Measurements from ENCODE around the gene CATSPER3. TPM values are rescaled to one million over a fixed set of nuclear protein-coding genes. Genes with fewer than 3 reads are reported as not detected.
A peak's percentile ranks its signal among the peaks of the same experiment; 100 is the strongest.

The CATSPER3 gene
- total and polyA plus RNA-seq, 2 donors from 2014 or later = 1.4 TPM

DNA sequence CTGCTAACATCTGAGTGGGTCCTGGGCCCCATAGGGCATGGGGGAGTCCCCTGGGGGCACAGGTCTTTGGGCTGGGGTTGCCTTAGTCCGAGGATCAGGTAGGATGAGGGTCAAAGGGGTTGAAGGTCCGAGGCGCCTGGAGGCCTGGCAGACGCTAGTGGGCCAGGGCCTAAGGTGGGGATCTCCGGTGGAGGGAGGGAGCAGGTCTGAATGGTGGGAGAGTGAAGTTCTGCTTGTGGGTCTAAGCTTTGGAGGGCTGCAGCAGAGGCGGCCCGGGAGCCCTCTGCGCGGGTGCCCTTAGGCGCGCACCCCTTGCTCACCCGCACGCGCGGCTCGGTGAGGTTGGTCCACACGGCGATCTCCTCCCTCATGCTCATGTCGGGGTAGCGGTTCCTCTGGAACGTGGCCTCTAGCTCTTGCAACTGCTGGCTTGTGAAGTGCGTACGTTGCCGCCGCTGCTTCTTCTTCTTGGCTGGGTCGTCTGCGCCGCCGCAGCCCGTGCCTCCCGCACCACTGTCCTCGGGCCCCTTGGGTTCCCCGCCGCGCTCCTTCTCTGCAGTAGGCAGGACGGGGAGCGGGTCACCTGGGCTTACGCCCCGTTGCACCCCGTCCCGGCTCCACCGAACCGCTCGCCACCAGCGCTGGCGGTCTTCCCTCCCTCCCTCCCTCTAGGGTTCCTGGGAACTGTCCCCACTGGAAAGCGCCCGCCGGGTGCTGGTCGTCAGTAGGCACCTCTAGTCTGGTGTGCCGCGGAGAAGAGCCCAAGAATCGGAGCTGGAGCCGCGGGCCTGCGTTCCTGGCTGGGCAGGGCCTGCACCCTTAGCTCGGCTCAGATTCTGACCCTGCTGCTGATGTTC lies 63.5 kb downstream of the CATSPER3 start:
- H3K27me3 ChIP-seq (ENCODE audit: control insufficient read depth, insufficient read depth, low read length) = peaks cover 70% of the 10 kb centered on the region
- peaks cover 0 to 7% (median 0%) of the 10 kb centered on the region in 3 donors for H3K9me3 ChIP-seq (ENCODE audit: control insufficient read depth in 2 of 3, insufficient read depth in 1 of 3, low read length in 3 of 3)
- FAIRE-seq = no peak
- peaks cover 0 to 15% (median 15%) of the 10 kb centered on the region in 3 donors for H3K4me1 ChIP-seq (ENCODE audit: control insufficient read depth in 2 of 3, insufficient read depth in 2 of 3, low read depth in 1 of 3, low read length in 3 of 3)
- DNase-seq = peak in 4 of 5 donors; percentile 30 to 67 (median 38)
- intact Hi-C loops (cut with DNase I) = no loop called here
- TF ChIP-seq, protein P1, sequence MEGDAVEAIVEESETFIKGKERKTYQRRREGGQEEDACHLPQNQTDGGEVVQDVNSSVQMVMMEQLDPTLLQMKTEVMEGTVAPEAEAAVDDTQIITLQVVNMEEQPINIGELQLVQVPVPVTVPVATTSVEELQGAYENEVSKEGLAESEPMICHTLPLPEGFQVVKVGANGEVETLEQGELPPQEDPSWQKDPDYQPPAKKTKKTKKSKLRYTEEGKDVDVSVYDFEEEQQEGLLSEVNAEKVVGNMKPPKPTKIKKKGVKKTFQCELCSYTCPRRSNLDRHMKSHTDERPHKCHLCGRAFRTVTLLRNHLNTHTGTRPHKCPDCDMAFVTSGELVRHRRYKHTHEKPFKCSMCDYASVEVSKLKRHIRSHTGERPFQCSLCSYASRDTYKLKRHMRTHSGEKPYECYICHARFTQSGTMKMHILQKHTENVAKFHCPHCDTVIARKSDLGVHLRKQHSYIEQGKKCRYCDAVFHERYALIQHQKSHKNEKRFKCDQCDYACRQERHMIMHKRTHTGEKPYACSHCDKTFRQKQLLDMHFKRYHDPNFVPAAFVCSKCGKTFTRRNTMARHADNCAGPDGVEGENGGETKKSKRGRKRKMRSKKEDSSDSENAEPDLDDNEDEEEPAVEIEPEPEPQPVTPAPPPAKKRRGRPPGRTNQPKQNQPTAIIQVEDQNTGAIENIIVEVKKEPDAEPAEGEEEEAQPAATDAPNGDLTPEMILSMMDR (IDR thresholded peaks at IDR 0.05; ENCODE audit: borderline replicate concordance, extremely low read depth, insufficient read depth) = no peak
- H3K27ac ChIP-seq (ENCODE audit: low read depth in 2 of 2, low read length in 2 of 2) = no peak overlapping the region
- H3K9ac ChIP-seq (ENCODE audit: low read length in 3 of 3) = no peak overlapping the region
- H3K36me3 ChIP-seq (ENCODE audit: control insufficient read depth in 2 of 3, insufficient read depth in 3 of 3, low read length in 3 of 3) = no peaks in the 10 kb centered on the region
- H3K4me3 ChIP-seq (ENCODE audit: low read length in 3 of 3) = peak overlapping the region in 2 of 3 donors; percentile 49 to 55

DNA sequence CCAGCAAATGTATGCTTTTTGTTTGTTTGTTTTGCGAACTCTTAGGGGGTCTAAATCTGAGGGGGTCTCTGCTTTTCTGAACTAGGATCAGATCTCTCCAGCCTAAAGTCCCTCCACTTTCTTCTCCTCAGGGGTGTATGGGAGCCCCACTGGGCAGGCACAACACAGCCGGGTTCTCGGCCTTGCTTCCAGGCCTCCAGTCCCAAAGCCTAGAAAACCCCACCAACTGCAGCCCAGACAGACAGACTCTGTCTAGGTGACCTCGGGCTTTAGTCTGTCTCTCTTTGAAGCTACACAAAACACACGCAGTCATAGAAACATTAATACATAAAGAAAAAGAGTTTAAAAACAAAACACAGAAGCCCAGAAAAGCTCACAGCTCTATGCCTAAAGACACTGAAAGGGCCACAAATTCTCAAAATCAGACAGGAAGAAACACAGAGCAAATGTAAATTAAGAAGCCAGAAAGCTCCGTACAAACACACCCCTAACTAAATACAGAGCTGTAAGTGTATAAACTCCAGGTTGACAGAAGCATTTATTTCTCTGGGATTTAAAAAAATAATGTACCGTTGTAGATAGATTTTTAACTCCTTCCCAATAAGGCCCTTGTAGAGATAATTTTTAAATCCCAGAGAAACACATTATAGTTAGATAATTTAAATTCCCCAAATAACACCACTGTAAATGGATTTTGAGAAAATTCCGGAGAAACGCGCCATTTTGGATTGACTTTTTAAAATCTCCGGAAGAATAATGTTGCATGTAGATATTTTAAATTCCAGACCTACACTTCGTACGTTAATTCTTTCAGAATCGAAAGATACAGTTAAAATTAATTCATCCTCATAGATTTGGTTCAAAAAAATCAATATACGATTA lies 64.3 kb downstream of the CATSPER3 start:
- TF ChIP-seq, protein P1 (IDR thresholded peaks at IDR 0.05; ENCODE audit: borderline replicate concordance, extremely low read depth, insufficient read depth) = no peak
- peaks cover 70% of the 10 kb centered on the region for H3K27me3 ChIP-seq (ENCODE audit: control insufficient read depth, insufficient read depth, low read length)
- peaks cover 0 to 7% (median 0%) of the 10 kb centered on the region in 3 donors for H3K9me3 ChIP-seq (ENCODE audit: control insufficient read depth in 2 of 3, insufficient read depth in 1 of 3, low read length in 3 of 3)
- peaks cover 0 to 15% (median 15%) of the 10 kb centered on the region in 3 donors for H3K4me1 ChIP-seq (ENCODE audit: control insufficient read depth in 2 of 3, insufficient read depth in 2 of 3, low read depth in 1 of 3, low read length in 3 of 3)
- FAIRE-seq = peak; percentile 6
- no peak overlapping the region for H3K9ac ChIP-seq (ENCODE audit: low read length in 3 of 3)
- H3K4me3 ChIP-seq (ENCODE audit: low read length in 3 of 3) = no peak overlapping the region
- intact Hi-C loops (cut with DNase I) = no loop called here
- no peaks in the 10 kb centered on the region for H3K36me3 ChIP-seq (ENCODE audit: control insufficient read depth in 2 of 3, insufficient read depth in 3 of 3, low read length in 3 of 3)
- H3K27ac ChIP-seq (ENCODE audit: low read depth in 2 of 2, low read length in 2 of 2) = no peak overlapping the region
- peak in 3 of 5 donors; percentile 17 to 51 (median 22) for DNase-seq

DNA sequence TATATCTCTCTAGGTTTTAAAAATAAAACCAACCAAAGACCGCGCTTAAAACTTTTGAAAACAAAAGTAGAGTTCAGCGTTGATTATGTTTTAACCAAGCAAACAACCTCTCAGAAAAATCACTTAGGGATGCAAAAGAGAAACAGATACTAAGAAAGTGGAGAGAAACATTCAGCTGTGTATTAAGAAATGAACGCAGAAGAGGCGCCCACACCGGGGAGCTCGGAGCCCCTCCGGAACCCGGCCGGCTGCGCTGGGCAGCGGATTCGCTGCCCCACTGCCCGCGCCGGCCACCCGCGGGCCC lies 64.9 kb downstream of the CATSPER3 start:
- no peak overlapping the region for H3K27ac ChIP-seq (ENCODE audit: low read depth in 2 of 2, low read length in 2 of 2)
- H3K4me1 ChIP-seq (ENCODE audit: control insufficient read depth in 2 of 3, insufficient read depth in 2 of 3, low read depth in 1 of 3, low read length in 3 of 3) = peaks cover 0 to 15% (median 15%) of the 10 kb centered on the region in 3 donors
- peak overlapping the region in 1 of 3 donors; percentile 29 for H3K4me3 ChIP-seq (ENCODE audit: low read length in 3 of 3)
- no peak overlapping the region for H3K9ac ChIP-seq (ENCODE audit: low read length in 3 of 3)
- intact Hi-C loops (cut with DNase I) = no loop called here
- H3K9me3 ChIP-seq (ENCODE audit: control insufficient read depth in 2 of 3, insufficient read depth in 1 of 3, low read length in 3 of 3) = peaks cover 0 to 7% (median 0%) of the 10 kb centered on the region in 3 donors
- TF ChIP-seq, protein P1 (IDR thresholded peaks at IDR 0.05; ENCODE audit: borderline replicate concordance, extremely low read depth, insufficient read depth) = no peak
- FAIRE-seq = no peak
- H3K36me3 ChIP-seq (ENCODE audit: control insufficient read depth in 2 of 3, insufficient read depth in 3 of 3, low read length in 3 of 3) = no peaks in the 10 kb centered on the region
- peaks cover 70% of the 10 kb centered on the region for H3K27me3 ChIP-seq (ENCODE audit: control insufficient read depth, insufficient read depth, low read length)
- DNase-seq = peak in 1 of 5 donors; percentile 46
